ENCODE measurements around the gene RNLS.
"Not testable (repeated sequence)": the region's sequence is repeated elsewhere in the genome, so short reads cannot be mapped to it uniquely, and the experiment has no call there.

Gene RNLS

DNA sequence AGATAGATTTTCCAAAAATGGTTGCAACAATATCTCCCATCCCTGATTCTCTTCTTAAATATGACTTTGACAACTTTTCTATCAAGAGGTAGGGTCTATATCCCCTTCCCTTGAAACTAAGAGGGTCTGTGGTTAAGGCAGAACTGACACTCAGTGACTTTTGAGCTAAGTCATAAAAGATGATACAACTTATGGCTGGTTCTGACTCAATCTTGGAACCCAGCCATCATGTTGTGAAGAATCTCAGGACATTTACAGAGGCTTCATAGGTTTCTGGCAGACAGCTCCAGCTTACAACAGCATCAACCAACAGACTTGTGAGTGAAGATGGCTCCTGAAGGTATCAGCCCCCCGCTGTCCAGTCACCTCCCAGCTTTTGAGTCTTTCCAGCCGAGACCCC lies 203.5 kb downstream of the RNLS start:
- DNase-seq (ENCODE audit: insufficient read length) (no peak), FAIRE-seq (no peak)
- TF ChIP-seq POLR2A (IDR thresholded peaks at IDR 0.05; ENCODE audit: low read depth, low read length) = no peak
- TF ChIP-seq TAF1 (IDR thresholded peaks at IDR 0.05; ENCODE audit: borderline replicate concordance, low read depth, low read length) = no peak
- TF ChIP-seq POLR2AphosphoS5 (IDR thresholded peaks at IDR 0.05; ENCODE audit: low read depth, low read length) = no peak

DNA sequence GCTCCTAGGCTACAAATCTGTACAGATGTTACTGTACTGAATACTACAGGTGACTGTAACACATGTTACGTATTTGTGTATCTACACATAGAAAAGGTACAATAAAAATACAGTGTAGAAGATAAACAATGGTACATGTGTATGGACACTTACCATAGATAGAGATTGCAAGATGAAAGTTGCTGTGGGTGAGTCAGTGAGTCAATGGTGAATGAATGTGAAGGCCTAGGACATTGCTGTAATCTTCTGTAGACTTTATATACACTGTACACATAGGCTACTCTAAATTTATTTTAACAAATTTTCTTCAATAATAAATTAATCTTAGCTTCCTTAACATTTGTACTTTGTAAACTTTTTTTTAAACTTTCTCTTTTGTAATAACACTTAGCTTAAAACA lies 205.6 kb downstream of the RNLS start:
- TF ChIP-seq TAF1 (IDR thresholded peaks at IDR 0.05; ENCODE audit: borderline replicate concordance, low read depth, low read length) (no peak), POLR2AphosphoS5 (IDR thresholded peaks at IDR 0.05; ENCODE audit: low read depth, low read length) (no peak), POLR2A (IDR thresholded peaks at IDR 0.05; ENCODE audit: low read depth, low read length) (no peak)
- FAIRE-seq (no peak), DNase-seq (ENCODE audit: insufficient read length) (no peak)

DNA sequence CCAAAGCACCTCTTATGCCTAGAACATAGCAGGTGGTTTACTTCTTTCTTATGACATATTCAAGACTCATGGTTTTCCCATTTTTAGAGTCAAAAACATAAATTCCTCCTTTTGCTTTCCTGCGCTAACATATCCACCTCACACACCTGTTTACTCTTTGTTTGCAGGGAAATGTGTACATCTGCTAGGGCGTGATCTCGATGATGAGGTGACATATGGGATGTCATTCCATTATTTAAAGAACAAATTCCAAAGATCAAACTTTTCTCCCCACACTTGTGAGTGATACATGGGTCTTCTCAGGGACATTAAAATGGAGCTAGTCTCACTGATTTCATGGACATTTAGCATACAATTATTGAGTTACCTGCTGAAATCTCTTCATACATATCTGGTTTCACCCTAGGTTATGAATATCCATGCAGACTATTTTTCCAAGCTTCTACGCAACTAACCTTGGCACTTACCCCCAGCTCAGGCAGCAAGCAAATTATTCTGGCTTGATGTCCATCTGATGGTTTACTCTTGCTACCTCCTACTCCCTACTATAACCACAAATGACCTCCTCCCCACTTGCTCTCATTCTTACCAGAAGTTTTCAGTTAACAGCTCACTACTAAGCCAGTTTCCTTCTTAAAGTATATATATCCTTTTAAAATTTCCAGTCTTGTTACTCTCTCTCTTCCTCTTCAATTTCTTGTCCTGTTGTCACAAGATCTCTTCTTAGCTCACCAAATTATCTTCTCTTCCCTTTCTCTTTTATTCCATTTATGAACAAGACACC lies 208.5 kb downstream of the RNLS start:
- no peak for TF ChIP-seq POLR2A (IDR thresholded peaks at IDR 0.05; ENCODE audit: low read depth, low read length)
- FAIRE-seq = no peak

DNA sequence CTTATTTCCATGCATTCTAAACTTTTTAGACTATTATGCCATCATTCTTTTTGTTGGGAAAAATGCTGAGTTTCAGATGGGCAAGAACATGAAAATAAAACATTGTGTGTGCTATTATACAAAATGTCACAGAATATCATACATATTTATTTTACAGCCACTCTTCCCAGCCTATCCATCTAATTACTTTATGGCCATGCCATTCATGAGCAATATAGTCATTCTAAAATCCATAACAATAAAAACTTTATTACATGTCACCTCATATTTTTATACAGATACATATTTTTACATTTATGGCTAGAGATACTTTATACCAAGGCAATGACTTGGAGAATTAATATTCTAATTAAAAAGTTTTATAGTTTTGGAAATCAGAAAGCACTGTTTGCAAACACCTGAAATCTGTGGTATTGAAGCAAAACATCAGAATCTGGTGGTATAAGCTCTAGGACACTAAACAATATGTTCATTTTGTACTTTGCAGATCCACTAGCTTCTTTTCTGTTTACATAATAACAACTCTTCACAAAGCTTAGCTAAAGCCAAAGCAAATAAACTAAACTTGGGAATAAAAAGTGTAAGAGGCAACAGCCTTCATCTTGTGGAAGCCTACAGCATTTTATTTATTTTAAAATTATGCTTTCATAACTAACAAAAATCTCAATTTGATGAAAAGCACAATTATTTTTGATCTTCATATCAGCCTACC lies 210.1 kb downstream of the RNLS start:
- TF ChIP-seq TAF1 (IDR thresholded peaks at IDR 0.05; ENCODE audit: borderline replicate concordance, low read depth, low read length) (no peak), POLR2A (IDR thresholded peaks at IDR 0.05; ENCODE audit: low read depth, low read length) (no peak), POLR2AphosphoS5 (IDR thresholded peaks at IDR 0.05; ENCODE audit: low read depth, low read length) (no peak)
- FAIRE-seq (no peak), DNase-seq (ENCODE audit: insufficient read length) (no peak)

More for the DNA sequence above, 208.5 kb downstream of the RNLS start:
- no peak for DNase-seq (ENCODE audit: insufficient read length)

DNA sequence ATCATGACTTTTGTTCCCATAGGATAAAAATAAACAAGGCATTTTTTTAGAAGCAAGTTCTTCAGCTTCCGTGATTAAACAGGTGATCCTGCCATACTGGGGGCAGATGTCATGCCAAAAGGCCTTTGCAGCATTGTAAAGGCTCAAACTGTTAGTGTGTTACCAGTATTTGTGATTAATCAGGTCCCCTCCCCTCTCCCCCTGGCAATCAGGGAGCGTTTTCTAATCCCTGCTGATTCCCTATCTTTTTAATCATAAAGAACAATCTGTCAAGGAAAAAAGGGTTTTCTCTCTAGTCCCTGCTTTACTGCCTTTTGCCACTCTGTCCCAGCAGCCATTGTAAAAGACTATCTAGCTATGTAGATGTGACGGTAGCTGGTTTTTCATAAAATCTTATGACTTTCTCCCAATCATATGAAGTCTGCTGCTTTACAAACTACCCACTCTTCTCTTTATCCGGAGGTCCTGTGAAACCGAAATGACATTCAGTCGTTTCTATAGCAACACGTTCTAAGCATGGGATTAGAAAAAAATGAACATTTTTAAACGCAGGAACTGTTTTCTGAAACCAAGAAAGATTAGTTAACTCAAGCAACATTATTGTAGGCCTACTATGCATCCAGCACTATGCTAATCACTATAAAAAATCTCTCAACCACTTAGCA lies 210.9 kb downstream of the RNLS start:
- no peak for FAIRE-seq

GRCh38 chr10:88370713-88371112 lies 212.4 kb downstream of the RNLS start:
- TF ChIP-seq POLR2A (IDR thresholded peaks at IDR 0.05; ENCODE audit: low read depth, low read length) (no peak), POLR2AphosphoS5 (IDR thresholded peaks at IDR 0.05; ENCODE audit: low read depth, low read length) (no peak), TAF1 (IDR thresholded peaks at IDR 0.05; ENCODE audit: borderline replicate concordance, low read depth, low read length) (no peak)
- no peak for FAIRE-seq

More for the DNA sequence above, 210.9 kb downstream of the RNLS start:
- TF ChIP-seq POLR2A (IDR thresholded peaks at IDR 0.05; ENCODE audit: low read depth, low read length) = no peak
- no peak for TF ChIP-seq TAF1 (IDR thresholded peaks at IDR 0.05; ENCODE audit: borderline replicate concordance, low read depth, low read length)
- TF ChIP-seq POLR2AphosphoS5 (IDR thresholded peaks at IDR 0.05; ENCODE audit: low read depth, low read length) = no peak
- no peak for DNase-seq (ENCODE audit: insufficient read length)

DNA sequence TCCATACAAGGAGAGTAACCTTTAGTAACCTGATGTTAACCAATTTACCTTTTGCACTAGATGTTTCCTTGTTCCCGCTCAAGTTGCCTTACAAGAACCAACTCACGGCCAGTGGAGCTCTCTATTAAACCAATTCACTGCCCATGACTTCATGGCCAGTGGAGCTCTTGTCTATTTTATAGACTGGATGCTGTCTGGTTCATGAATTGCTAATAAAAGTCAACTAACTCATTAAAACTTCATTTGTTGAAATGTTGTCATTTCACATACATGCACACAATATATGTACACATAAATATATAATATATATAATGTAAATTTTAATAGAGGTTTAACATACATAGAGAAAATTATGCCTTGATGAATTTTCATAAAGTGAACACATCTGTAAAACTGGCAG lies 216.3 kb downstream of the RNLS start:
- FAIRE-seq = no peak
- no peak for DNase-seq (ENCODE audit: insufficient read length)
- TF ChIP-seq TAF1 (IDR thresholded peaks at IDR 0.05; ENCODE audit: borderline replicate concordance, low read depth, low read length) (no peak), POLR2A (IDR thresholded peaks at IDR 0.05; ENCODE audit: low read depth, low read length) (no peak), POLR2AphosphoS5 (IDR thresholded peaks at IDR 0.05; ENCODE audit: low read depth, low read length) (no peak)

More at GRCh38 chr10:88370713-88371112, 212.4 kb downstream of the RNLS start:
- no peak for DNase-seq (ENCODE audit: insufficient read length)

DNA sequence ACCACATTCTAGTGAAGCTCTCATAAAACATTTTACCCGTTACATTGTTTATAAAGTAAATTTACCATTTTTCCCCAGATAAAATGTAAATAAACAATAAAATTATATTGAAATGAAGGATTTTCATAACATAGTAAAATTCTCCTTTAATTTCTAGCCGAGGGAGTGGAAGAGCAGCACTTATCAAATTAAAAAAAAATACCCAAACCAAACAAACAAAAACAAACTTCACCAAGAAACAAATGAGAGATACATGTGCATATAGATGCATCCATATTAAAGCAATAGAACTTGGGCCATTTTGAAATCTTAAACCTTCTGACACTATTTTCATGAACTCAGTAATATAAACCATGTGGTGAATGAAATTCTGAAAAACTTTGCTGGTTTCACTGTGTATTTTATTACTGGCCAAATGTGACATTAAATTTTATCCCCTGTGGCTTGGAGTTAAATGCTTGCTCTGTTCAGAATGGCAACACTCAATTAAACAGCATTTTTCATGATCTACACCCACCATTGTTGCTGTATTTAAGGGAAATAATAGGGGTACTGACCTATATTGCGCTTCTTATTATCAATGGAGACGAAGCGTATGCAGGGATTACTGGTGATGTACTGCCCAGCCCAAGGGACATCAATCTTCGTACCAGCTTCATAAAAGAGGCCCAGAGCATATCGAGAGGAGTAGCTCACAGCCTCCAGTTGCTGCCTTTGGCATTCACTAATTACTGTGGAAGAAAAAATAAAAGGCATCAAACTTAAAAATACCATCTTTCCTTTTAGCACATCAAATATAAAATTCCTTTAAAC lies 220.9 kb downstream of the RNLS start:
- TF ChIP-seq POLR2AphosphoS5 (IDR thresholded peaks at IDR 0.05; ENCODE audit: low read depth, low read length) = no peak
- TF ChIP-seq POLR2A (IDR thresholded peaks at IDR 0.05; ENCODE audit: low read depth, low read length) = no peak
- no peak for TF ChIP-seq TAF1 (IDR thresholded peaks at IDR 0.05; ENCODE audit: borderline replicate concordance, low read depth, low read length)
- FAIRE-seq (no peak), DNase-seq (ENCODE audit: insufficient read length) (no peak)

- TF ChIP-seq TAF1 (IDR thresholded peaks at IDR 0.05; ENCODE audit: borderline replicate concordance, low read depth, low read length) (no peak), POLR2AphosphoS5 (IDR thresholded peaks at IDR 0.05; ENCODE audit: low read depth, low read length) (no peak), POLR2A (IDR thresholded peaks at IDR 0.05; ENCODE audit: low read depth, low read length) (no peak)
- DNase-seq (ENCODE audit: insufficient read length) (no peak), FAIRE-seq (no peak)
Observed at GRCh38 chr10:88361494-88361893, 221.6 kb downstream of the RNLS start.

DNA sequence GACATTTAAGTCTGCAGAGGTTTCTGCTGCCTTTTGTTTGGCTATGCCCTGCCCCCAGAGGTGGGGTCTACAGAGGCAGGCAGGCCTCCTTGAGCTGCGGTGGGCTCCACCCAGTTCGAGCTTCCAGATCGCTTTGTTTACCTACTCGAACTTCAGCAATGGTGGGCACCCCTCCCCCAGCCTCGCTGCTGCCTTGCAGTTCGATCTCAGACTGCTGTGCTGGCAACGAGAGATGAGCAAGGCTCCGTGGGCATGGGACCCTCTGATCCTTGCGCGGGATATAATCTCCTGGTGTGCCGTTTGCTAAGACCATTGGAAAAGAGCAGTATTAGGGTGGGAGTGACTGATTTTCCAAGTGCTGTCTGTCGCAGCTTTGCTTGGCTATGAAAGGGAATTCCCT lies 227.4 kb downstream of the RNLS start:
- DNase-seq (ENCODE audit: insufficient read length); FAIRE-seq: not testable (repeated sequence)

GRCh38 chr10:88347597-88348304 lies 235.4 kb downstream of the RNLS start:
- FAIRE-seq = no peak
- TF ChIP-seq TAF1 (IDR thresholded peaks at IDR 0.05; ENCODE audit: borderline replicate concordance, low read depth, low read length) (no peak), POLR2A (IDR thresholded peaks at IDR 0.05; ENCODE audit: low read depth, low read length) (no peak), POLR2AphosphoS5 (IDR thresholded peaks at IDR 0.05; ENCODE audit: low read depth, low read length) (no peak)
- no peak for DNase-seq (ENCODE audit: insufficient read length)
